GM21367 (cell line): Measurements from ENCODE around the gene EIF1AD.
"Not testable (repeated sequence)": the region's sequence is repeated elsewhere in the genome, so short reads cannot be mapped to it uniquely, and the experiment has no call there.

Experiments
- ATAC-seq: cut with Tn5 transposase; IDR thresholded peaks from one replicate; pipeline ENCODE4 v1.9.1; 2021; ENCODE audit not compliant: unreplicated experiment

Gene EIF1AD

DNA sequence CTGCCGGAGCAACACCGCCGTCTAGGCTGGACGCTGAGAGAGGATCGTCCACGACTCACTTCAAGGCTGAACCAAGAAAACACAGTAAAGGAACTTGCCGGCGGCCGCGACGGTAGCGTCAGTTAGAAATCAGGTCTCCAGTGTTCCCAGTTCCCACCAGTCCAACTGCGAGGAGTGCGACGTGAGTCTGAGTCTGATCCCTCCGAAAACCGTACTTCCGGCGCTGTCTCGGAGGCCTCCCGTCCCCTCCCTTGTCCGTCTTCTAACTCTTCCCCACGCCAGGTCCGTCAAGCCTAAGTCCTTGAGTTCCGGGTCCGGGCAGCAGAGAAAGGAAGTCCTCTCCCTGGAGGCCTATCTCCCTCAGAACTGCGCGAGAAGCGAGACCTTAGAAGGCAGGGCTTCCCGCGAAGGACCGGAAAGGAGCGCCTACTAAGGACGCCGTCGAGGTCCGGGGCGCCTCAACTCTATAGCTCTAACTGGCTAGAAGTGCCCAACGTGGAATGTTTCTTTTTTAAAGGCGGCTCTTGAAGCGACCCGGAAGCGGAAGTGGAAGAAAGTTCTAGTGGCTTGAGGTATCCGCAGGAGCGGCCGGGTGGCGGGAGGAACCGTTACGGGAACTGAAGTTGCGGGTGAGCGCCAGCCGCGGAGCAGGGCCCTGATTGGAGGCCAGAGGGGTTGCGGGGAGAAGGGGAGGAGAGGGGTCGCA is at the start of gene EIF1AD, which contains the start of gene BANF1:
Gene EIF1AD (minus strand): TSS at position 216 of the 706 bp plus-strand sequence. CDS start 1,768 bp downstream, outside the sequence.
Gene BANF1 (plus strand): TSS at position 562 of the 706 bp plus-strand sequence. CDS start 748 bp downstream, outside the sequence.
- peak; percentile 60 for ATAC-seq

DNA sequence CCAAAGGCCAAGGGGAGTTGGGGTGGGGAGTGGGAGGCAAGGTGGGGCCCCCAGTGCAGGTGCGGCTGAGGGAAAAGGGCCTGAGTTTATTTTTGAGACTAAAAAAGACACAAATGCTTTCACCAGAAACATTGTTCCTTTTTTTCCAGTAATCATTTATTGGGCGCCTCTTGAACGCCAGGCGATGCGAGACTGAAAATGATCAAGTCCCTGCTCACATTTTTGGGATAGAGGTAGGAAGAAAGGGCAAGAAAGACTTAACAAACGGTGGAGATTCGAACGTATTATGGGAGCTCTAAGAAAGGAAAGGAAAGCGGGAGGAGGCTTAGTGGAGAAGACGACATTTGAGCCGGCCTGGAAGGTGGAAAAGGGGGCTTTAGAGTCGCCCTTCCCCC is 49.4 kb upstream of the EIF1AD start:
- no peak for ATAC-seq

GRCh38 chr11:66050581-66051231 is 48.7 kb upstream of the EIF1AD start:
- no peak for ATAC-seq

GRCh38 chr11:66048547-66049323 is 46.8 kb upstream of the EIF1AD start, which contains the start of gene GAL3ST3:
Gene GAL3ST3, minus strand, starts transcription at chr11:66049161. Its CDS starts 3,746 bp downstream, at chr11:66045415.
- ATAC-seq, result no peak

DNA sequence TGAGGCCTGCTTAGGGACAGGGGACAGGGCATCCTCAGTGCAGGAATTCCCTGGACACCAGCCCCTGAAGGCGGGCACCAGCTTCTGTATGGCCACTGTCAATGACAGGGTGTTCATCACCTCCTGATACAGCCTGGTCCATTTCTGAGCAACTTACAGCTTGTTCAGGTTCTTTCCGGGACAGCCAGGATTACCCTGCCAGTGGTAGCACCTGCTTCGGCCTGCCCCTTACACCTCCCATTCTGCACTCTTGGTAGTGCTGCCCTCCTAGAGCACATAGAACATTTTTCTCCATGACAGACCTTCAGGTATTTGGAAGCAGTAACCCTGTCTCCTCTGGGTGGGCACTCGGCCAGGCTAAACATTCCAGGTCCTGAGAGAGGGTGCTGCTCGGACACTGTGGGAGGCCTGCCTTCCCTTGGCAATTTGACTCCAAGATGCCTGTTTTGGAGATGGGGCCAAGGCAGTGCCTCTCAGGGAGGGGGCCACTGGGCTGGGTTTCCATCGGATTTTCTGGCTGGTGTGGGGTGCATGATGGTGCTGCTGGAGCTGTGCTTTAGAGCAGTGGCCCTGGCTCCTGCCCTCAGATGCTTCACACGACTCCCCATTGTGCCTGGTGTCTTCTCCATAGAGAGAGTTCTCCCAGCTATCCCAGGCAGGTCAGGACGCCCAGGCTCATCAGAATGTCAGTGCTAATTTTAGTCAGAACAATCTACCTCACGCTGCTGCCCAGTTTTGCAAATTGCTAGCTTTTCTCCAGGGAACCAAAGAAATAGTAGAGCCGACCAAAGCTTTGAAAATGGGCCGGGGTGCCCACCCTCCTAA is 45.8 kb upstream of the EIF1AD start:
- ATAC-seq, result no peak

DNA sequence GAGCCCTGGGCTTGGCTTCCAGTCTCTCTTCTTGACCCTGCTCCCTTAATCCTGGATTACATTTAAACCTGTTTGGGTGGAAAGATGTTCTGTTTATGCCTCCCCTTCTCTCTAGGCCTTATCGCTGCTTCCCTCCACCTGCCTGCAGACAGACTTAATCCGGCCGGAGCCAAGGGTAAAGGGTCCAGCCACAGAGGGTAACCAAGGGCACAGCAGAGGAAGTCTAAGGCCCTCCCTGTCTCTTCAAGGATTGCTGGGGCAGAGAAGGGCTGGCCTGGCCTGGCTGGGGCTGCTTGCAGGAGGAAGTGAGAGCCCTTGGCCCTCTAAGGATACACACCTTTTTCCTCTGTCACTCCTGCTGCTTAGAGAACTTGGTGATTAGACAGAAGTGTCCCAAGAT is 44.9 kb upstream of the EIF1AD start:
- no peak for ATAC-seq

DNA sequence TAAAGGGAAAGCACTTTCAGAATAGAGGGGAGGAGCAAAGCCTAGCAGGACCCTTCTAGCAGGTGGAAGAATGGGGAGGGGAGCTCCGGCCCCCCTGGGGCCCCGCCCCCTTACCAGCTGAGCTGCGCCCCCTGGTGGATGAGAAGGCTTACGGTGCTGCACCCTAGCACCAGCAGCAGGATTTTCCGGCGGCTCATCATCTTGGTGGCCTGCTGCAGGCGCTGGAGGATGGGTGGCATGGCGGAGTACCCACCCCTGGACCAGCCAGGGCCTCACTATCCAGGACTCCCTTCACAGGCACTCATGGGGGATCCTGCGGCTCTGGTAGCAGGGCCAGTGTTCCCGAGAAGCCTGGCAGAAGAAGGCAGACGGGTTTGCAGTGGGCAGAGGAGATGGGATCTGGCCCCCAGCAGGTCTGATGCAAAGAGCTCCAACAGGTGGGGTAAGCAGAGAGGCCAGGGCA is 43.3 kb upstream of the EIF1AD start:
- ATAC-seq, result no peak

GRCh38 chr11:66044757-66045156 is 42.8 kb upstream of the EIF1AD start:
- ATAC-seq, result no peak

- ATAC-seq, result no peak
Measured at GRCh38 chr11:66042996-66043906, 41.3 kb upstream of the EIF1AD start.

- ATAC-seq, result no peak
Measured at GRCh38 chr11:66042227-66042995, 40.5 kb upstream of the EIF1AD start.

DNA sequence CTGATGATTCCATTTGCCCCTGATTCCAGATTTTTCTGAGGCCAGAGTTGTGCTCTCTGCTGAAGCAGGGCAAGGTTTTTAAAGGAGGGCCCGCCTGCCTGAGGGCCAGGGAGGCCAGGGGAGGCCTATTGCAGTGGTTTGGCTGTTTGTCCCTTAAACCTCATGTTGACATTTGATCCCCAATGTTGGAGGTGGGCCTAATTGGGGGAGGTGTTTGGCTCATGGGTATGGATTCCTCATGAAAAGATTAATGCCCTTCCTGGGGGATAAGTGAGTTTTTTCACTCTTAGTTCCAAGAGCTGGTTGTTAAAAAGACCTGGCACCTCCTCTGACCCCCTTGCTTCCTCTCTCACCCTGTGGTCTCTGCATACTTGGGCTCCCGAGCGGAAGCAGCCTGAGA is 37.8 kb upstream of the EIF1AD start:
- no peak for ATAC-seq

GRCh38 chr11:66037327-66037726 is 35.4 kb upstream of the EIF1AD start:
- no peak for ATAC-seq

- no peak for ATAC-seq
Measured at GRCh38 chr11:66036334-66036710, 34.4 kb upstream of the EIF1AD start.

GRCh38 chr11:66035653-66036333 is 33.8 kb upstream of the EIF1AD start:
- ATAC-seq, result no peak

DNA sequence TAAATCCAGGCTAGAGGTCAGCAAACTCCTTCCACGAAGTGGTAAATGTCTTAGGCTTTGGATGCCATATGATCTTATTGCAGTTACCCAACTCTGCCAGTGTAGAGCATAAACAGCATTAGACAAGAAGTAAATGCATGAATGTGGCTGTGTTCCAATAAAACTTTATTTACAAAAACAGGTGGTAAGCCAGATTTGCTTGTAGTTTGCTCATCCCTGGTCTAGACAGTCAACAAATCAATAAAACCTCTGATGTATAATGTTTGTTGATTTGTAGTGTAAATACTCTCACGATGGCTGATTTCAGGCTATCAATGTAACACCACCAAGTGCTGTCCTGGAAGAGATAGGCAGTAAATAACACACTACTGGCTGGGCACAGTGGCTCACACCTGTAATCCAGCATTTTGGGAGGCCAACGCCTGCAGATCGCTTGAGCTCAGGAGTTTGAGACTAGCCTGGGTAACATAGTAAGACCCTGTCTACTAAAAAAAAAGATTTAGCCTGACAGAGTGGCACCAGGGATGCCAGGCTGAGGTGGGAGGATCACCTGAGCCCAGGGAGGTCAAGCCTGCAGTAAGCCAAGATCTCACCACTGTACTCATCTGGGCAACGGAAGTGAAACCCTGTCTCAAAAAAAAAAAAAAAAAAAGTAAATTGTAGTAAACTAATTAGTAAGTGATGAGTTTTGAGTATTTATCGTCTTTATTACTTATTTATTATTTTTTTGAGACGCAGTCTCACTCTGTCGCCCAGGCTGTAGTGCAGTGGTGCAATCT is 31.2 kb upstream of the EIF1AD start:
- ATAC-seq, result no peak

- no peak for ATAC-seq
Measured at GRCh38 chr11:66026017-66026529, 24.1 kb upstream of the EIF1AD start, which contains the start of gene CATSPER1. Gene CATSPER1, minus strand, starts transcription at chr11:66026479. Its CDS starts 100 bp downstream, at chr11:66026379.

GRCh38 chr11:66023186-66023440 is 21.2 kb upstream of the EIF1AD start:
- ATAC-seq, result not testable (repeated sequence)
